ENCODE data around the gene PARD3. TPM values are rescaled to one million over a fixed set of nuclear protein-coding genes. Genes with fewer than 3 reads are reported as not detected.
"Not testable (repeated sequence)": the region's sequence is repeated elsewhere in the genome, so short reads cannot be mapped to it uniquely, and the experiment has no call there.

PARD3 gene
- total and polyA plus RNA-seq, 8 donors: 25.6 to 54.5 (median 47.8) TPM

DNA sequence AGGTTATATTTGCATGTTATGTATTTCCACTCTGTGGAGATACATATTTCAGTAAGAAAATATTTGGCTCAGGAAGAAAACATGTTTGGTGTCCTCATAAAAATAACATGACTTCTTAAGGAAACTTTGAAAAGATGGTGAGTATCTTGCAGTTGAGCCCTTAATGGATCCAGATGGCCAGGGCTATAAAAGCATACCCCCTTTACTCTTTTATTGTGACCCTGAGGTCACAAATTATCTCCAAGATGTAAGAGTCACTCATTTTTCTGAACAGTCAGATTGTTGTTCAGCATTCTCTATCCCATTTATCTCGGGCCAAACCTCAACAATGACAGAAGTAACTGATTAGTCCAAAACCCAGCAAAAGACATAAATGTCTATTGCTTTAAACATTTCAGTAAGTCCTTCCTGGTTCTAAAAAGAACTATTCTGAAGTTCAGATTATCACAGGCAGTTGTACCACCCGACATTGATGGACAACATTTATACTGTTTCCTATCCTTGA is 539.4 kb downstream of the PARD3 start:
- Histone ChIP-seq H3K4me1 (no peaks in the 10 kb centered on the region), H3K4me3 (no peak overlapping the region), H3K27me3 (no peaks in the 10 kb centered on the region), H3K9me3 (no peaks in the 10 kb centered on the region), H3K27ac (no peak overlapping the region), H3K36me3 (no peaks in the 10 kb centered on the region)
- DNase-seq (no peak), ATAC-seq (no peak)
- intact Hi-C loops (cut with DNase I): no loop called here
- no peak for TF ChIP-seq CTCF (IDR thresholded peaks at IDR 0.05)

GRCh38 chr10:34274906-34275305 is 540.2 kb downstream of the PARD3 start:
- Histone ChIP-seq H3K27me3 (no peaks in the 10 kb centered on the region), H3K27ac (no peak overlapping the region), H3K9me3 (no peaks in the 10 kb centered on the region), H3K4me3 (no peak overlapping the region), H3K36me3 (no peaks in the 10 kb centered on the region), H3K4me1 (no peaks in the 10 kb centered on the region)
- intact Hi-C loops (cut with DNase I): no loop called here
- no peak for ATAC-seq
- DNase-seq: no peak
- TF ChIP-seq CTCF (IDR thresholded peaks at IDR 0.05): no peak

GRCh38 chr10:34273340-34273739 is 541.8 kb downstream of the PARD3 start:
- DNase-seq (no peak), ATAC-seq (no peak)
- H3K9me3 ChIP-seq: no peaks in the 10 kb centered on the region
- no peaks in the 10 kb centered on the region for H3K36me3 ChIP-seq
- no peak overlapping the region for H3K27ac ChIP-seq
- H3K4me3 ChIP-seq: no peak overlapping the region
- no peak for TF ChIP-seq CTCF (IDR thresholded peaks at IDR 0.05)
- H3K4me1 ChIP-seq: no peaks in the 10 kb centered on the region
- H3K27me3 ChIP-seq: no peaks in the 10 kb centered on the region
- intact Hi-C loops (cut with DNase I): no loop called here

GRCh38 chr10:34272316-34272715 is 542.8 kb downstream of the PARD3 start:
- Histone ChIP-seq H3K4me1 (no peaks in the 10 kb centered on the region), H3K4me3 (no peak overlapping the region), H3K36me3 (no peaks in the 10 kb centered on the region), H3K27me3 (no peaks in the 10 kb centered on the region), H3K27ac (no peak overlapping the region), H3K9me3 (no peaks in the 10 kb centered on the region)
- DNase-seq: no peak
- ATAC-seq: no peak
- intact Hi-C loops (cut with DNase I): no loop called here
- no peak for TF ChIP-seq CTCF (IDR thresholded peaks at IDR 0.05)

GRCh38 chr10:34268410-34268809 is 546.7 kb downstream of the PARD3 start:
- intact Hi-C loops (cut with DNase I); DNase-seq; H3K9me3 ChIP-seq; H3K27ac ChIP-seq; ATAC-seq; H3K36me3 ChIP-seq; H3K27me3 ChIP-seq; H3K4me1 ChIP-seq; H3K4me3 ChIP-seq: not testable (repeated sequence)

- no peak overlapping the region for H3K4me3 ChIP-seq
- no peaks in the 10 kb centered on the region for H3K9me3 ChIP-seq
- DNase-seq (no peak), ATAC-seq (no peak)
- H3K27ac ChIP-seq: no peak overlapping the region
- intact Hi-C loops (cut with DNase I): no loop called here
- no peaks in the 10 kb centered on the region for H3K4me1 ChIP-seq
- H3K27me3 ChIP-seq: no peaks in the 10 kb centered on the region
- TF ChIP-seq CTCF (IDR thresholded peaks at IDR 0.05): no peak
- no peaks in the 10 kb centered on the region for H3K36me3 ChIP-seq
These were observed 552.1 kb downstream of the PARD3 start for GRCh38 chr10:34262985-34263384.
